GM04503 (cell line): ENCODE data around the gene MYL3.
"Not testable (repeated sequence)": the region's sequence is repeated elsewhere in the genome, so short reads cannot be mapped to it uniquely, and the experiment has no call there.

Source experiments
- DNase-seq: peaks from one replicate; pipeline ENCODE4 v3.0.0-alpha.2; 2012; ENCODE audit warnings: low read depth

The MYL3 gene

DNA sequence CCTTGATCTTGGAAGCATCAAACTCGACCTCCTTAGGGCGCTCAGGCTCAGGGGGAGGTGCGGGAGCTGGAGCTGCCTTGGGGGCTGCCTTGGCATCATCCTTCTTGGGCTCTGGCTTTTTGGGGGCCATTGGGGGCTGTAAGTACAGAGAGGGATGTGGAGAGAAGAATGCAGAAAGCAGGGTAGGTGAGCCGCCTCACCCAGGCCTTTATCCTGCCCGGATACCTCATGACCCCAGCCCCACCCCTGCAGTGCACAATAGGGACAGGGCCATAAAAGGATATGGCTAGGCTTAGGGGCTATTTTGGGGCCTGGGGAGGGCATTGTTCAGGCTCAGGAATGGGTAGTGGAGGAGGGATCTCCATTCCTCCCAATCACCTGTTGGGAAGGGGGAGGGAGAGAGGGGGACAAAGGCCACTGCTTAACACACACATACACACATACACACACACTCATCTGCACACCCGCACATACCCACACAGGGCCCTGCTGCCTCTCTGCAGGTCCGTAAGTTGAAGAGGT, at the start of gene MYL3:
MYL3 (minus strand) TSS at position 184 of the 522 bp plus-strand sequence; CDS start at position 130, 54 bp downstream.
- no peak for DNase-seq

GRCh38 chr3:46912986-46913385, 49.7 kb upstream of the MYL3 start:
- no peak for DNase-seq

DNA sequence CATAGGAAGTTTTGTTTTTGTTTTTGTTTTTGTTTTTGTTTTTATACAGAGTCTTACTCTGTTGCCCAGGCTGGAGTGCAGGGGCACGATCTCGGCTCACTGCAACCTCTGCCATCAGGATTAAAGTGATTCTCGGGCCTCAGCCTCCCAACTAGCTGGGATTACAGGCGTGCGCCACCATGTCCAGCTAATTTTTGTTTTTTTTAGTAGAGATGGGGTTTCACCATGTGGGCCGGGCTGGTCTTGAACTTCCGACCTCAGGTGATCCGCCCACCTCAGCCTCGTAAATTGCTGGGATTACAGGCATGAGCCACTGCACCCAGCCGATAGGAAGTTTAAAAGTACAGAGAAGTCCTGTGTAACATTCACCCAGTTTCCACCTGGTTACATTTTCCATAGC, 47.7 kb upstream of the MYL3 start:
- not testable (repeated sequence) for DNase-seq

DNA sequence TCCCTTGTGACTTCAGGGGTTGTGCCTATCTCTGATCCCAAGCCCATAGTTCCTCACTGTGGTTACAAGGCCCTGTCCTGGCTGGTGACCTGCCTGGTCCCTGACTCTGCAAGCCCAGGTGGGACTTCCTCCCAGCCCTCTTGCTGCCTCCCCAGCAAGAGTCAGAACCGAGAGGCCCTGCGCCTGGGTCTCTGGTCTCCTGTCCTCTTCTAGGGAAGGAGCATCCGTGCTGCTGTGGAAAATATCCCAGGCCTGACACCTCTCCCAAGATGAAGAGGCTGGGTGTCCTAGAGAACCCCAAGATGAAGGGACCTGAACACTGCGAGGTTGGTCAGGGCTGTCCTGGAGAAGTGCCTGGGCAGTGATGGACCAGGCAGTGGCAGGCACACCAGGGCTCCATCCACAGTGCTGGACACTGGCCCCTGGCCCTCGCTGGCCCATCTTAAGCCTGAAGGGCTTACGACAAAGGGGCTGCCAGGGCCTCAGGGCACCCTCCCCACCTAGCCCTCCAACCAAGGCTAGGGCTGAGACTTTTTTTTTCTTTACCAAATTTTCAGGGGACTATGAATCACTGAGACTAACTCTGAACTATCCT, 47.0 kb upstream of the MYL3 start:
- DNase-seq, result no peak

GRCh38 chr3:46909535-46910161, 46.4 kb upstream of the MYL3 start:
- no peak for DNase-seq

DNA sequence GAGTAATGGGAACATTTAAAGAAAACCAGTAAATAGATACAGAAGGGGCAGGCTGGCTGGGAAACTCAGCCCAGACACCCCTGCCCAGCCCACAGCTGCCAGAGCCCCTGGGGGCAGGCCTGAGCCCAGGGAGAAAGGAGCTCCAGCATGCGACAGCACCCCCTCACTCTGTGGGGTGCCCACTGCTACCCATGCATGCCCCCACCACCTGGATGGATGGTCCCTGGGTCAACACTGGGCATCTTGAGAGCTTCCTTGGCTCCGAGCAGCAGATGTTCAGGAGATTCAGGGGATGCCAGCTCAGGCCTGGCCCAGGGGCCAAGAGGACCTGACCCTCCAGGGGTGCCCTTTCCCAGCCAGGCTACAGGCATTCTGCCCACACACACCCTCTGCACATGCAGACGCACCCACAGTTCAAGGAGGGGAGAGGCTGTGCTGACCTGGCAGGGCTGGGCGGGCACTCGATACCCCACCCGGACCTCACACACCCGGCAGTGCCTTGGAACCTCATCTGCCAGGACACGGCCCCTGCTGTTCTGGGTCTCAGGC, 45.8 kb upstream of the MYL3 start:
- DNase-seq, result no peak

- no peak for DNase-seq
These were observed 45.2 kb upstream of the MYL3 start for GRCh38 chr3:46908294-46908985.

DNA sequence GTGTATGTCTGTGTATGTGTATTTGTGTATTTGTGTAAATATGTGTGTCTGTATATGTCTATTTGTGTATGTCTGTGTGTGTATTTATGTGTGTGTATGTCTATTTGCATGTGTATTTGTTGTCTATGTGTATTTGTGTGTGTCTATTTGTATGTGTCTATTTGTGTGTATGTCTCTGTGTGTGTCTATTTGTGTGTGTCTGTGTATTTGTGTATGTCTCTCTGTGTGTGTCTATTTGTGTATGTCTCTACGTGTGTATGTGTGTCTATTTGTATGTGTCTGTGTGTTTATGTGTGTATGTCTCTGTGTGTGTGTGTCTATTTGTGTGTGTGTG, 44.7 kb upstream of the MYL3 start:
- no peak for DNase-seq

- no peak for DNase-seq
These were observed 44.0 kb upstream of the MYL3 start for GRCh38 chr3:46907271-46907670.

GRCh38 chr3:46906471-46907058, 43.3 kb upstream of the MYL3 start:
- DNase-seq, result no peak

GRCh38 chr3:46905661-46906451, 42.6 kb upstream of the MYL3 start:
- no peak for DNase-seq

- DNase-seq, result no peak
These were observed 41.9 kb upstream of the MYL3 start for GRCh38 chr3:46905213-46905560.

- DNase-seq, result no peak
These were observed 41.3 kb upstream of the MYL3 start for GRCh38 chr3:46904303-46905212.

GRCh38 chr3:46903341-46904302, 40.4 kb upstream of the MYL3 start:
- DNase-seq, result no peak

- DNase-seq, result no peak
These were observed 39.0 kb upstream of the MYL3 start for GRCh38 chr3:46902188-46902631.

DNA sequence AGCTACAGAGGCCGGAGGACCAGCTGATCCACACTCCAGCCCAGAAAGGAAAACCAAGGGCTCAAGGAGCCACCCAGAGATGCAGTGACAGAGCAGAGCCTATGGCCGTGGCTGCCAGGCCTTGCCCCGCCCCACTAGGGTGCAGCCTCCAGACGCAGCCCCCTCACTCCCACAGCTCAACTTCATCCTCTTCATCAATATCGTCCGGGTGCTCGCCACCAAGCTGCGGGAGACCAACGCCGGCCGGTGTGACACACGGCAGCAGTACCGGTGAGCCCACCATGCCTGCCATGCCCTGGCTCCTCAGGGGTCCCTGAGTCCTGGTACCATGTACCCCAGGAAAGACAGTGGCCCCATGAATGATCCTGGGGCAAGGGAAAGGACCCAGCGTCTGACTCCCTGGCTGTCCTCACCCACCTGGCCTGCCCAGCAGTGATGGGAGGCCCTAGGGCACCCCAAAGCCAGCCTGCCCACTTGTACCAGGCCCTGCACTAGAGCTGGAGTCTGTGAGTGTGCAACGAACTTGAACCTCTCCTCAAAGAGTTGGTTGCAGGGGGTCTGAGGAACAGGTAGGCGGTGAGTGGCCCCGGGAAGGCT, 38.4 kb upstream of the MYL3 start:
- DNase-seq, result no peak

DNA sequence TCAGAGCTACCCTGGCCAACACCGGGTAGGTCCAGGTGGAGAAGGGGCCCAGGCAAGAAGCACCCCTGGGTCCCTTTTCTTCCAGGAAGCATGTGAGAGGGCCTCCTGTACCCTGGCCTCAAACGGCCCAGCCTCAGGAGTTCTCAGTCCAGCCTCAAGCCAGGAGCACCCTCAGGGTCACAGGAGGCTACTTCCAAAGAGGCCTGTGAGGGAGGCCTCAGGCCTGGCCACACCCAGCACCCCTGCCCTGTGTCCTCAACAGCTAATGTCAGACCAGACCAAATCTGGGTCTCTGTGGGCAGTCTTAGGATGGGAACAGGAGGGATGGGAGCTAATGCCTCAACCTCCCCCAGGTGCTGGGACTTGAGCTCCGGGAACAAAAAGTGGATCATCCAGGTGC, 37.8 kb upstream of the MYL3 start:
- DNase-seq, result no peak

DNA sequence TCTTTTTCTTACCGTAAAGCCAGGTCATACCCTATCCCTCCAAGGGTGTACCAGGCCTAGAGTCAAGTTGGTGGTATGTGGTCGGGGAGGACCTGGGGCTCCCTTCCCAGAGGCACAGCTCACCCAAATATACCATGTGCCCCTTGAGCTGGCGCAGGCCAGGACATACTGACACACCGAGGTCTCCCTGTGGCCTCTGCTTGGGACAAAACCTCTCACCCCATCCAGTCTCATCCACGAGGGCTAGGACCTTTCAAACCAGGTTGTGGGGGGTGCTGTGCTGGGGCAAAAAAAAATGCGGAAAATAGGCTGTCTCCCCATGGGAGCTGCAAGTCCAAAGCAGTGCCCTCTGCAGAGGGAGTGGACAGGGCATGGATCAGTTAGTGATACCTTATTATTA, 37.1 kb upstream of the MYL3 start:
- no peak for DNase-seq

GRCh38 chr3:46900007-46900292, 36.7 kb upstream of the MYL3 start:
- DNase-seq, result no peak
